Measurements from ENCODE around the gene ANAPC2.

ANAPC2 gene

DNA sequence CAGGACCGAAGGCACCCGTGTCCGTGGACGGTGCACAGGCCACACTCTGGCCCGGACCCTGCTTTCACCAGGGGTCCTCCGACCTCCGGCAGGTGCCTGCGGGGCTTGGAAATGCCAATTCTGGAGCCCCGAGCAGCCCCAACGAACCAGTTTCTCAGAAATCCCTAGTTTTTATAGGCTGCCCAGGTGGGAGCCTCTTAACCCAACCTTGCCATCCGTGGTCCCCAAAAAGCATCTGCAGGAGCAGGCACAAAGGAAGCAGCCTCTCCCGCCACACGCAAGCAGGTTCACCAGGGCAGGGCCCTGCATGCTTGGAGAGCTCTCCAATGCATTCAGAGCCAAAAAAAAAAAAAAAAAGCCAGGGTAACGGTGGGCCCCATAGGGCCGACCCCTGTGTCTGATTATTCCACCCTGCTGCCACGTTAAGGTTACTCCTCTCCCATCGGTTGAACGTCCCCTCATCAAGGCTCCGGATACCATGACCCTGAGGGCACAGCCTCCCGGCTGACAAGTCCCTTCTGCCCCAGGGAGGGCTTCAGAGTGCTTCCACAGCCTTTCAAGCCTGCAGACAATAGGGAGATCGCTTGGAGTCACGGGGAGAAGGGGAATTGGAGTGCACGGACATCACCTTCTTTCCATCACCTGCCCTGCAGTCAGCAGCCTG lies 13.0 kb upstream of the ANAPC2 start:
- no peaks in the 10 kb centered on the region for H3K27me3 ChIP-seq (ENCODE audit: insufficient read depth, low read length, poor library complexity)
- peak overlapping the region; percentile 43 to 94 for H3K4me3 ChIP-seq (ENCODE audit: low read depth in 1 of 2, low read length in 2 of 2)
- no peaks in the 10 kb centered on the region for H3K9me3 ChIP-seq (ENCODE audit: insufficient read depth, low read length, severe bottlenecking)
- DNase-seq (no peak), ATAC-seq (ENCODE audit: insufficient read depth, low read depth) (no peak)
- peaks cover 17% of the 10 kb centered on the region for H3K36me3 ChIP-seq (ENCODE audit: insufficient read depth, low read length)
- H3K9ac ChIP-seq (ENCODE audit: low read depth, low read length) = peak overlapping the region; percentile 77
- H2AFZ ChIP-seq (ENCODE audit: low read depth, low read length) = peak overlapping the region; percentile 87
- H3K4me2 ChIP-seq (ENCODE audit: insufficient read depth, low read length) = peak overlapping the region; percentile 97
- H3K79me2 ChIP-seq (ENCODE audit: insufficient read depth, low read length) = peaks cover 55% of the 10 kb centered on the region
- peaks cover 68% of the 10 kb centered on the region for H3K4me1 ChIP-seq (ENCODE audit: insufficient read depth, low read length)
- peak overlapping the region; percentile 89 for H3K27ac ChIP-seq (ENCODE audit: low read length)
- TF ChIP-seq CTCF (IDR thresholded peaks at IDR 0.05; ENCODE audit: borderline replicate concordance, extremely low read depth, low read length, poor library complexity, severe bottlenecking) = no peak
- TF ChIP-seq EZH2 (IDR thresholded peaks at IDR 0.05; ENCODE audit: borderline replicate concordance, low read depth, low read length, severe bottlenecking) = no peak
- peaks cover 42% of the 10 kb centered on the region for H4K20me1 ChIP-seq (ENCODE audit: insufficient read depth, low read length)

DNA sequence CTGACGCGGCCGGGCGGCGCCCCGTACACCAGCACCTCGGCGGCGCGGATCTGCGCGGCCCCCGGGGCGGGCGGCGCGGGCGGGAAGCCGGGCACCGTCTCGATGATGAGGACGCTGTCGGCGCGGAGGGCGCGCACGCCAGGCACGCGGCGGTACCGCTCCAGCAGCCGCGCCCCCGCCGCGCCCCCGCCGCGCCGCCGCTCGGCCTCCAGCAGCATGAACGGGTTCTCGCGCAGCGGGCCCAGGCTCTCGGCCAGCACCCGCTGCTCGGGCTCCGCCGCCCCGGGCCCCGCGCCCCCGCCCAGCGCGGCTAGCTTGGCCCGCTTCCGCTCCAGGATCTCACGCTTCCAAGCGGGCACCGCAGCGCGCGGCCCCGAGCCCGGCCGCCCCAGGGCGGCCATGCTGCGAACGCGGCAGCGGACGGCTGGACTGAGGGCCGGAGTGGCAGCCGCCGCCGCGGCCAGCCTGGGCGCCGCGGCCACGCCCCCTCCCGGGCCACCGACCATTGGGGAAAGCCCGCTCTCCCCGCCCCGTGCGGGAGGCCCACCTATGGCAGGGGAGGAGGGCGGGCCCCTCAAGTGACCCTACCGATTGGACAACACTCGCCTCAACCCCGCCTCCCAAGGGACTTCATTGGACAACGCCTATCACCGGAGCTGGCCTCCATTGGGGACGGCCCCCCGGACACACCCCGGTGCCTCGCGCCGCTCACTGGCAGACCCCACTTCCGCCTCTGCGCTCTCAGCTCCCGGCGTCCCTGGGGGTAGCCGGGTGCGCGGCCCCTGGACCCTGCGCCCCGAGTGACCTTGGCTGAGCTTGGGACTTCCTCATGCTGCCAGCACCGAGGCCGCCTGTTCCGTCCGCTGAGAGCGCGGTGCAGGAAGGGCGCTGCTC lies 12.2 kb upstream of the ANAPC2 start, which contains the start of gene TPRN:
TSS of gene TPRN (minus strand) at position 431 of the 894 bp plus-strand sequence. CDS start at position 401, 30 bp downstream.
- peaks cover 48% of the 10 kb centered on the region for H3K79me2 ChIP-seq (ENCODE audit: insufficient read depth, low read length)
- H3K9me3 ChIP-seq (ENCODE audit: insufficient read depth, low read length, severe bottlenecking) = no peaks in the 10 kb centered on the region
- DNase-seq (peak; percentile 99), ATAC-seq (ENCODE audit: insufficient read depth, low read depth) (peak; percentile 95)
- H3K36me3 ChIP-seq (ENCODE audit: insufficient read depth, low read length) = peaks cover 11% of the 10 kb centered on the region
- peaks cover 64% of the 10 kb centered on the region for H3K4me1 ChIP-seq (ENCODE audit: insufficient read depth, low read length)
- H3K4me2 ChIP-seq (ENCODE audit: insufficient read depth, low read length) = peak within 1 kb of the TSS; percentile 97
- peak within 1 kb of the TSS; percentile 77 for H3K9ac ChIP-seq (ENCODE audit: low read depth, low read length)
- TF ChIP-seq EZH2 (IDR thresholded peaks at IDR 0.05; ENCODE audit: borderline replicate concordance, low read depth, low read length, severe bottlenecking) (no peak), CTCF (IDR thresholded peaks at IDR 0.05; ENCODE audit: borderline replicate concordance, extremely low read depth, low read length, poor library complexity, severe bottlenecking) (no peak)
- H3K27ac ChIP-seq (ENCODE audit: low read length) = peak within 1 kb of the TSS; percentile 89
- H4K20me1 ChIP-seq (ENCODE audit: insufficient read depth, low read length) = peaks cover 42% of the 10 kb centered on the region
- H2AFZ ChIP-seq (ENCODE audit: low read depth, low read length) = peak within 1 kb of the TSS; percentile 87
- no peaks in the 10 kb centered on the region for H3K27me3 ChIP-seq (ENCODE audit: insufficient read depth, low read length, poor library complexity)
- peak within 1 kb of the TSS; percentile 43 to 94 for H3K4me3 ChIP-seq (ENCODE audit: low read depth in 1 of 2, low read length in 2 of 2)

DNA sequence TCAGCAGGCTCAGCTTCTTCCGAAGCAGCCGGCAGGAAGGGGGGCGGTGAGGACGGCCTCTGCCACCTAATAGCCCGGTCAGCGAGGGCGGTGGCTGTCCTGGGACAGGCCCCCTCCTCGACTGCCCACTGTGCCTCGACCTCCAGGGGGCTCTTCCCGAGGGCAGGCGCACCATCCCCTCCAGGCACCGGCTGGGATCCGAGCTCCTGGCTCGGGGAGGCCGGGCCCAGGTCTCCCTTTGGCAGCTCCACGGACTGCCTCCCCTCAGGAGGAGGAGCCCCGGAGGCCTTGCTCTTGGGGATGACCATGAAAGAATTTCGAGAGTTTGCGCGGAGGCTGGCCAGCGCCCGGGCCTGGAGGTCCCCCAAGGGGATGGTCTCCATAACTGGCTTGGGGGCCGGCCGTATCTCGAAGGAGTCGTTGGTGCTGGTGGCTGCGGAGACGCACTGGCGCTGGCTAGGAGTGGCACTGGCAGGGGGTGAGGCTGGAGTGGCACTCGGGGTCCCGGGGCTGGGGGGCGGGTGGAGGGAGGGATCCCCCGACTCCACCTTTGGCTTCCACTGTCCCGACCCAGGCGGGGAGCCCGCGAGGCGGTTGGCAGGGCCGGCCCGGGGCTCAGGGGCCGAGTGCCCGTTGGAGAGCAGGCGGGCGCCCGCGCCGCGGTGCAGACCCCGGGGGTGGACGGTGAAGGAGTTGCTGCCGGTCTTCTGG lies 11.2 kb upstream of the ANAPC2 start:
- Histone ChIP-seq H3K27ac (ENCODE audit: low read length) (no peak overlapping the region), H3K4me1 (ENCODE audit: insufficient read depth, low read length) (peaks cover 59% of the 10 kb centered on the region), H3K4me2 (ENCODE audit: insufficient read depth, low read length) (peak overlapping the region; percentile 97), H3K27me3 (ENCODE audit: insufficient read depth, low read length, poor library complexity) (no peaks in the 10 kb centered on the region), H3K9me3 (ENCODE audit: insufficient read depth, low read length, severe bottlenecking) (no peaks in the 10 kb centered on the region), H3K36me3 (ENCODE audit: insufficient read depth, low read length) (peaks cover 10% of the 10 kb centered on the region), H3K79me2 (ENCODE audit: insufficient read depth, low read length) (peaks cover 39% of the 10 kb centered on the region), H4K20me1 (ENCODE audit: insufficient read depth, low read length) (peaks cover 36% of the 10 kb centered on the region), H3K4me3 (ENCODE audit: low read depth in 1 of 2, low read length in 2 of 2) (peak overlapping the region in 1 of 2 experiments; percentile 44; a peak in 2 of 4 replicates), H2AFZ (ENCODE audit: low read depth, low read length) (no peak overlapping the region), H3K9ac (ENCODE audit: low read depth, low read length) (peak overlapping the region; percentile 45)
- DNase-seq = no peak
- TF ChIP-seq CTCF (IDR thresholded peaks at IDR 0.05; ENCODE audit: borderline replicate concordance, extremely low read depth, low read length, poor library complexity, severe bottlenecking) = no peak
- no peak for TF ChIP-seq EZH2 (IDR thresholded peaks at IDR 0.05; ENCODE audit: borderline replicate concordance, low read depth, low read length, severe bottlenecking)
- no peak for ATAC-seq (ENCODE audit: insufficient read depth, low read depth)

All from DND-41 (cell line).